SU-DHL-6 (cell line): ENCODE data around the gene RFC3.

Source experiments
- H2AFZ ChIP-seq: fragments of 200-600 bp; sonication (generic); 2 replicates; pipeline ENCODE4 v1.6.1; 2014; ENCODE audit warnings: low read depth, mild to moderate bottlenecking, moderate library complexity, mixed read lengths, antibody characterized with exemption, low read length; ENCODE audit not compliant: severe bottlenecking
- H3F3A ChIP-seq: fragments of 200-600 bp; shearing (Covaris generic); 2 replicates; pipeline ENCODE4 v1.6.0; 2016; ENCODE audit warnings: antibody characterized with exemption, mild to moderate bottlenecking; ENCODE audit not compliant: insufficient read depth
- H3K27ac ChIP-seq: fragments of 200-600 bp; sonication (generic); 2 replicates; pipeline ENCODE4 v1.5.1; 2016; ENCODE audit warnings: low read depth, mild to moderate bottlenecking, low read length, moderate library complexity, mixed read lengths
- H3K27me3 ChIP-seq: fragments of 200-600 bp; sonication (generic), shearing (Covaris generic); 2 replicates; pipeline ENCODE4 v1.6.0; 2014; ENCODE audit warnings: mild to moderate bottlenecking, low read length
- H3K36me3 ChIP-seq: fragments of 200-600 bp; sonication (generic); 2 replicates; pipeline ENCODE4 v1.6.1; 2014; ENCODE audit warnings: mild to moderate bottlenecking, low read length, mixed read lengths
- H3K4me2 ChIP-seq: fragments of 300-600, 200-600 bp; shearing (Covaris generic), sonication (generic); 2 replicates; pipeline ENCODE4 v1.6.0; 2014; ENCODE audit warnings: low read length, low read depth, mild to moderate bottlenecking; ENCODE audit not compliant: poor library complexity, severe bottlenecking
- H3K4me3 ChIP-seq: fragments of 200-600 bp; sonication (generic); 2 replicates; pipeline ENCODE4 v1.5.1; 2014; ENCODE audit warnings: antibody characterized with exemption, low read length, mild to moderate bottlenecking, mixed read lengths; ENCODE audit not compliant: insufficient read depth, poor library complexity, severe bottlenecking
- H3K79me2 ChIP-seq: fragments of 200-600 bp; sonication (generic); 2 replicates; pipeline ENCODE4 v1.6.1; 2014; ENCODE audit warnings: mild to moderate bottlenecking, low read length, moderate library complexity; ENCODE audit not compliant: insufficient read depth
- H3K9ac ChIP-seq: fragments of 200-600 bp; sonication (generic); 2 replicates; pipeline ENCODE4 v1.7.0; 2014; ENCODE audit warnings: mild to moderate bottlenecking, low read length
- H3K9me2 ChIP-seq: fragments of 200-600 bp; sonication (generic); replicated peaks from 2 replicates; pipeline ENCODE4 v1.6.1; 2014; ENCODE audit warnings: low read length; ENCODE audit not compliant: insufficient read depth
- H3K9me3 ChIP-seq: fragments of 200-600 bp; sonication (generic); 2 replicates; pipeline ENCODE4 v1.6.1; 2014; ENCODE audit warnings: low read length, mixed read lengths; ENCODE audit not compliant: insufficient read depth
- H4K20me1 ChIP-seq: fragments of 200-600 bp; sonication (generic); 2 replicates; pipeline ENCODE4 v1.6.1; 2014; ENCODE audit warnings: low read depth, mild to moderate bottlenecking, antibody characterized with exemption, low read length, moderate library complexity, mixed read lengths
- EZH2phosphoT487 ChIP-seq: fragments of 200-600 bp; sonication (generic), shearing (Covaris generic); conservative IDR thresholded peaks from 2 replicates; pipeline ENCODE4 v1.6.1; 2018; ENCODE audit warnings: mild to moderate bottlenecking, antibody characterized with exemption, low read length, moderate library complexity, mixed read lengths
- TF ChIP-seq, protein P1 (sequence below): fragments of 200-600 bp; sonication (generic); IDR thresholded peaks from one replicate; pipeline ENCODE4 v1.5.1; 2017; ENCODE audit warnings: antibody characterized with exemption, mild to moderate bottlenecking, low read length, moderate library complexity; ENCODE audit not compliant: insufficient read depth, poor library complexity, severe bottlenecking

RFC3 gene

DNA sequence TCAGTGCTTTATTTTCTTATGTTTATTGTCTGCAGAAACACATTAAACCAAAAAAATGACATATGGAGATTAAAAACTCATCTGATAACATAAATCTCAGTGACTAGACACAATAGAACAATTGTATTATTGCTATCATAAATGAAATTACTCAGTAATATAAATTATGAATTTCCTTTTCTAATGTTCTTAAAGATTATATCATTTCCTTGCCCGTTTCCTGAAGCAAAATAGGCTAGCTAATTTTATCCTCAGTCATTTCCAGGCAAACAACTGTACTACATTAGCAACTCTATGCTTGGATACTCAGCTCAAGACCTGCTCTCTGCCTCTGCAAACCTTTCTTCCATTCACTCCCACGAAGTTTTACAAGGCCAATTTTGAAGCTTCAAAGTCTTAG, 61.2 kb downstream of the RFC3 start:
- Histone ChIP-seq H3K27me3 (no peaks in the 10 kb centered on the region), H2AFZ (no peak overlapping the region), H3K79me2 (no peaks in the 10 kb centered on the region), H3K9ac (no peak overlapping the region), H3F3A (no peaks in the 10 kb centered on the region), H3K9me2 (no peaks in the 10 kb centered on the region), H3K4me2 (no peak overlapping the region), H3K36me3 (no peaks in the 10 kb centered on the region), H3K4me3 (no peak overlapping the region), H3K9me3 (no peaks in the 10 kb centered on the region), H4K20me1 (no peaks in the 10 kb centered on the region), H3K27ac (no peak overlapping the region)
- no peak for TF ChIP-seq EZH2phosphoT487
- TF ChIP-seq, protein P1, sequence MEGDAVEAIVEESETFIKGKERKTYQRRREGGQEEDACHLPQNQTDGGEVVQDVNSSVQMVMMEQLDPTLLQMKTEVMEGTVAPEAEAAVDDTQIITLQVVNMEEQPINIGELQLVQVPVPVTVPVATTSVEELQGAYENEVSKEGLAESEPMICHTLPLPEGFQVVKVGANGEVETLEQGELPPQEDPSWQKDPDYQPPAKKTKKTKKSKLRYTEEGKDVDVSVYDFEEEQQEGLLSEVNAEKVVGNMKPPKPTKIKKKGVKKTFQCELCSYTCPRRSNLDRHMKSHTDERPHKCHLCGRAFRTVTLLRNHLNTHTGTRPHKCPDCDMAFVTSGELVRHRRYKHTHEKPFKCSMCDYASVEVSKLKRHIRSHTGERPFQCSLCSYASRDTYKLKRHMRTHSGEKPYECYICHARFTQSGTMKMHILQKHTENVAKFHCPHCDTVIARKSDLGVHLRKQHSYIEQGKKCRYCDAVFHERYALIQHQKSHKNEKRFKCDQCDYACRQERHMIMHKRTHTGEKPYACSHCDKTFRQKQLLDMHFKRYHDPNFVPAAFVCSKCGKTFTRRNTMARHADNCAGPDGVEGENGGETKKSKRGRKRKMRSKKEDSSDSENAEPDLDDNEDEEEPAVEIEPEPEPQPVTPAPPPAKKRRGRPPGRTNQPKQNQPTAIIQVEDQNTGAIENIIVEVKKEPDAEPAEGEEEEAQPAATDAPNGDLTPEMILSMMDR, result no peak

- no peak overlapping the region for H3K9ac ChIP-seq
- no peaks in the 10 kb centered on the region for H3K36me3 ChIP-seq
- H3K27ac ChIP-seq, result no peak overlapping the region
- H4K20me1 ChIP-seq, result no peaks in the 10 kb centered on the region
- H3K79me2 ChIP-seq, result no peaks in the 10 kb centered on the region
- no peak overlapping the region for H3K4me2 ChIP-seq
- H3K4me3 ChIP-seq, result no peak overlapping the region
- H3K9me2 ChIP-seq, result no peaks in the 10 kb centered on the region
- H2AFZ ChIP-seq, result no peak overlapping the region
- no peaks in the 10 kb centered on the region for H3K9me3 ChIP-seq
- TF ChIP-seq, protein P1, result no peak
- no peak for TF ChIP-seq EZH2phosphoT487
- H3F3A ChIP-seq, result no peaks in the 10 kb centered on the region
- no peaks in the 10 kb centered on the region for H3K27me3 ChIP-seq
These were observed 64.9 kb downstream of the RFC3 start for GRCh38 chr13:33882804-33883203.

GRCh38 chr13:33884531-33885220, 66.7 kb downstream of the RFC3 start:
- Histone ChIP-seq H4K20me1 (no peaks in the 10 kb centered on the region), H3K4me2 (no peak overlapping the region), H3K9me2 (no peaks in the 10 kb centered on the region), H3K36me3 (peaks cover 7% of the 10 kb centered on the region; the same call in 1 of the 2 replicates), H3K9me3 (no peaks in the 10 kb centered on the region), H3K79me2 (no peaks in the 10 kb centered on the region), H2AFZ (no peak overlapping the region), H3K27ac (no peak overlapping the region), H3K9ac (no peak overlapping the region), H3K27me3 (no peaks in the 10 kb centered on the region), H3F3A (no peaks in the 10 kb centered on the region), H3K4me3 (no peak overlapping the region)
- TF ChIP-seq, protein P1, result no peak
- TF ChIP-seq EZH2phosphoT487, result no peak
